Breast epithelium (tissue), 4 donors: Measurements from ENCODE around the gene IL20RA. TPM values are rescaled to one million over a fixed set of nuclear protein-coding genes. Genes with fewer than 3 reads are reported as not detected.
"Not testable (repeated sequence)": the region's sequence is repeated elsewhere in the genome, so short reads cannot be mapped to it uniquely, and the experiment has no call there.

Experiments used
- DNase-seq, 2 donors: peaks; one replicate each; pipeline ENCODE4 v3.0.0-alpha.2; 2019; ENCODE audit warnings: low spot score in 2 of 2
- H3K27ac ChIP-seq, 2 donors: fragments of 200-600 bp; sonication (generic) in 1 of 2; one replicate each; pipeline ENCODE4 v1.5.1; 2016 to 2019; ENCODE audit warnings: mild to moderate bottlenecking in 1 of 2
- H3K27me3 ChIP-seq, 2 donors: fragments of 200-600 bp; sonication (generic) in 1 of 2; one replicate each; pipeline versions ENCODE4 v1.5.1 to v1.6.0; 2017 to 2019; ENCODE audit warnings: control low read depth in 1 of 2, mild to moderate bottlenecking in 1 of 2
- H3K36me3 ChIP-seq: fragments of 200-600 bp; one replicate; pipeline ENCODE4 v1.5.1; 2019
- H3K4me1 ChIP-seq, 2 donors: fragments of 200-600 bp; sonication (generic); one replicate each; pipeline ENCODE4 v1.5.1; 2016 to 2019; ENCODE audit warnings: control low read depth in 1 of 2
- H3K4me3 ChIP-seq, 3 donors: fragments of 200-600 bp; sonication (generic); 1 replicate in 2 of 3; 2 replicates in 1 of 3; pipeline ENCODE4 v1.5.1; 2016 to 2019; ENCODE audit warnings: mild to moderate bottlenecking in 3 of 3, moderate library complexity in 2 of 3
- H3K9me3 ChIP-seq, 2 donors: fragments of 200-600 bp; sonication (generic) in 1 of 2; one replicate each; pipeline ENCODE4 v1.5.1; 2016 to 2019; ENCODE audit warnings: control low read depth in 1 of 2
- POLR2A ChIP-seq: fragments of 450-650 bp; IDR thresholded peaks from one replicate; pipeline ENCODE4 v1.6.1; 2016; ENCODE audit warnings: antibody characterized with exemption, mild to moderate bottlenecking, moderate library complexity
- POLR2AphosphoS5 ChIP-seq, 3 donors: sonication (generic); formaldehyde crosslinking; IDR thresholded peaks; one replicate each; pipeline ENCODE4 v1.6.1; 2017; ENCODE audit warnings: antibody characterized with exemption in 3 of 3
- intact Hi-C: fragments of 100-400 bp; cut with DNase I; formaldehyde crosslinking; loops from one replicate; pipeline ENCODE4 v1.15.1; 2023; ENCODE audit warnings: low total_unique reads
- total RNA-seq, 3 donors: library from RNA; depleted of rRNA; stranded (reverse); fragments of >200 nt; gene quantifications; one replicate each; pipeline ENCODE4 v1.1.0, GENCODE V29; 2016
- TF ChIP-seq, protein P1 (sequence below), 3 donors: fragments of 450-650 bp; IDR thresholded peaks; one replicate each; pipeline ENCODE4 v1.5.1; 2016 to 2017; ENCODE audit warnings: antibody characterized with exemption in 3 of 3, mild to moderate bottlenecking in 3 of 3, moderate library complexity in 3 of 3

The IL20RA gene
- total RNA-seq, 3 donors from 2014 or later: 1.6 to 69.8 (median 49.2) TPM

DNA sequence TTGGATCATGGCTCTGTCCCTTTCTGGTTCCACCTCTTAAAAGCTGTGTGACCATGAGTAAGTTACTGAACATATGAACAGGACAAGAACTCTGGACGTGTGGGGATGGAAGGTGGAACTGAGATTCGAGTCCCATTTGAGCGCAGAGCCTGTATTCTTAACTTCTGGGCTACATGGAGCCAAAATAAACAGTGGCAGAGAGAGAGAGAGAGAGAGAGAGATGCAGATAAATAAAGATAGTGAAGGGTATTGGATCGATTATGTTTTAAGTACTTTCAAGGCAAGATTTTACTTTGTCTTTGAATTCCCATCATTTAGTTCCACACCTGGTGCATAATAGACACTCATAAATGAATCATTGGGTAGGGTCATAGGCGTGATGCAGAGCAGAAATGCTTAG is 82.9 kb downstream of the IL20RA start:
- H3K4me1 ChIP-seq: no peaks in the 10 kb centered on the region
- H3K9me3 ChIP-seq: no peaks in the 10 kb centered on the region
- H3K27me3 ChIP-seq: no peaks in the 10 kb centered on the region
- intact Hi-C loops: no loop called here
- H3K36me3 ChIP-seq: no peaks in the 10 kb centered on the region
- DNase-seq: no peak
- TF ChIP-seq POLR2A: no peak
- no peak for TF ChIP-seq POLR2AphosphoS5 (IDR thresholded peaks at IDR 0.05)
- TF ChIP-seq, protein P1, sequence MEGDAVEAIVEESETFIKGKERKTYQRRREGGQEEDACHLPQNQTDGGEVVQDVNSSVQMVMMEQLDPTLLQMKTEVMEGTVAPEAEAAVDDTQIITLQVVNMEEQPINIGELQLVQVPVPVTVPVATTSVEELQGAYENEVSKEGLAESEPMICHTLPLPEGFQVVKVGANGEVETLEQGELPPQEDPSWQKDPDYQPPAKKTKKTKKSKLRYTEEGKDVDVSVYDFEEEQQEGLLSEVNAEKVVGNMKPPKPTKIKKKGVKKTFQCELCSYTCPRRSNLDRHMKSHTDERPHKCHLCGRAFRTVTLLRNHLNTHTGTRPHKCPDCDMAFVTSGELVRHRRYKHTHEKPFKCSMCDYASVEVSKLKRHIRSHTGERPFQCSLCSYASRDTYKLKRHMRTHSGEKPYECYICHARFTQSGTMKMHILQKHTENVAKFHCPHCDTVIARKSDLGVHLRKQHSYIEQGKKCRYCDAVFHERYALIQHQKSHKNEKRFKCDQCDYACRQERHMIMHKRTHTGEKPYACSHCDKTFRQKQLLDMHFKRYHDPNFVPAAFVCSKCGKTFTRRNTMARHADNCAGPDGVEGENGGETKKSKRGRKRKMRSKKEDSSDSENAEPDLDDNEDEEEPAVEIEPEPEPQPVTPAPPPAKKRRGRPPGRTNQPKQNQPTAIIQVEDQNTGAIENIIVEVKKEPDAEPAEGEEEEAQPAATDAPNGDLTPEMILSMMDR (IDR thresholded peaks at IDR 0.05): no peak
- no peak overlapping the region for H3K27ac ChIP-seq
- no peak overlapping the region for H3K4me3 ChIP-seq

DNA sequence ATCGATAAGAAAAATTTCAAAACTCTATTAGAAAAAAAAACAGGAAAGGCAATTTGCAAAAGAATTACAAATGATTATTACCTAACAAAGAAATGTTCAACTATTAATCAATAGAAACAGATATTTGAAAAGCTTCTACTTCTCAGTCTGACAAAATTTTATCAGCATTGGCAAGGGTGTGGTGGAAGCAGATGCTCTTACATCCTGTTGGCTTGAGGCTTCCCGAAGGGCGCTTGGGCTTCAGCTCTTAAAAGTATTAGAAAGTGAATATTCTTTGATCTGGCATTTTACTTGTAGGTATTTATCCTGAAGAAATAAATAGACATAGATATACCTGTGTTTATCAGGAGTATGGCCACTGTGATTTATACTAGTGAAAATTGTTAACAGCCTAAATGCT is 84.0 kb downstream of the IL20RA start:
- no peak overlapping the region for H3K27ac ChIP-seq
- H3K4me1 ChIP-seq: no peaks in the 10 kb centered on the region
- no peak overlapping the region for H3K4me3 ChIP-seq
- no peaks in the 10 kb centered on the region for H3K27me3 ChIP-seq
- TF ChIP-seq POLR2A: no peak
- TF ChIP-seq, protein P1 (IDR thresholded peaks at IDR 0.05): no peak
- intact Hi-C loops: no loop called here
- H3K9me3 ChIP-seq: no peaks in the 10 kb centered on the region
- no peak for DNase-seq
- H3K36me3 ChIP-seq: no peaks in the 10 kb centered on the region

DNA sequence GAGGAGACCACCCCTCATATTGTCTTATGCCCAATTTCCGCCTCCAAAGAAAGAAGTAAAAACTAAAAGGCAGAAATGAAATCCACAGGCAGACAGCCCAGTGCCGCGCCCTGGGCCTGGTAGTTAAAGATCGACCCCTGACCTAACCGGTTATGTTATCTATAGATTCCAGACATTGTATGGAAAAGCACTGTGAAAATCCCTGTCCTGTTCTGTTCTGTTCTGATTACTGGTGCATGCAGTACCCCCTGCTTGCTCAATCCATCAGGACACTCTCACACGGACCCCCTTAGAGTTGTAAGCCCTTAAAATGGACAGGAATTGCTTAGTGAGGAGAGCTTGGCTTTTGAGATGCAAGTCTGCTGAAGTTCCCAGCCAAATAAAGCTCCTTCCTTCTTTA is 84.8 kb downstream of the IL20RA start:
- intact Hi-C loops, H3K9me3 ChIP-seq, H3K36me3 ChIP-seq, H3K4me3 ChIP-seq, H3K27me3 ChIP-seq, H3K4me1 ChIP-seq, DNase-seq, H3K27ac ChIP-seq: not testable (repeated sequence)

DNA sequence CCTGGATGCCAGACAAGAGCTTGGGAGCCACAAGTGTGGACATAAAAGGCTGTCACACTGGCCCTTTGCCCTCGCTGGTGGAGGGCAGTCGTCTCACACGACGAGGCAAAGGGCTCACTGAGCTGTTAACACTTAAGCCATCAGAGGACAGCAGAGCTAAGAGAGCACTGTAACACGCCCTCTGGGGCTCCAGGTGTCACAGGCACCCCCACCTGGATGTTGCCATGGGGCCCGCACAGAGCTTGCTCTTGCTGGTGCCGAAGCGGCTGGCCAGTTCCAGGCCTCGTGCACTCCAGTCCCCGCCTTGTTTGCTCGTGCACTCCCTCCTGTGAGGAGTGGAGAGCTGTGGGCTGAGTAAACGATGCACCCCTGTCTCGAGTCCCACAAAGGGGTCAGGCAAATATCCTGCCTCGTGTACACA is 85.3 kb downstream of the IL20RA start:
- no peaks in the 10 kb centered on the region for H3K36me3 ChIP-seq
- H3K9me3 ChIP-seq: no peaks in the 10 kb centered on the region
- H3K4me1 ChIP-seq: no peaks in the 10 kb centered on the region
- TF ChIP-seq, protein P1 (IDR thresholded peaks at IDR 0.05): no peak
- no peak for TF ChIP-seq POLR2AphosphoS5 (IDR thresholded peaks at IDR 0.05)
- no peak for DNase-seq
- intact Hi-C loops: no loop called here
- no peak overlapping the region for H3K27ac ChIP-seq
- H3K4me3 ChIP-seq: no peak overlapping the region
- H3K27me3 ChIP-seq: no peaks in the 10 kb centered on the region

DNA sequence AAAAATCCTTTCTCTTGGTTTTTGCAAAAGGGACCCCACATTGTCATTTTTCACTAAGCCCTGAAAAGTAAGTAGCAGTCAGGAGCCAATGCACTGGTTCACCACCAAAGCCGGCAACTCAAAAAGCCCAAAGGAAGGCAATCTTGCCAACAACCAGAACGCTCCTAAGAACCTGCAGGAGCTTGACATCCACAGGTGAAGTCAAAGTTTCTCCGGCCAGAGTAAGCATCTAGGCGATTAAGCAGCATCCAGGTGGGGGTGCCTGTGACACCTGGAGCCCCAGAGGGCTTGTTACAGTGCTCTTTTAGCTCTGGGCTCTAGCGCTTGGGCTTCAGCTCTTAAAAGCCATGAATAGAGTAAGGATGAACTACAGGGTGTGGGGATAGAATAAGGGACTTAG is 86.6 kb downstream of the IL20RA start:
- Histone ChIP-seq H3K27ac (no peak overlapping the region), H3K4me1 (no peaks in the 10 kb centered on the region), H3K36me3 (no peaks in the 10 kb centered on the region), H3K27me3 (no peaks in the 10 kb centered on the region), H3K9me3 (no peaks in the 10 kb centered on the region), H3K4me3 (no peak overlapping the region)
- DNase-seq: no peak
- TF ChIP-seq, protein P1 (IDR thresholded peaks at IDR 0.05): no peak
- TF ChIP-seq POLR2A: no peak
- no peak for TF ChIP-seq POLR2AphosphoS5 (IDR thresholded peaks at IDR 0.05)
- intact Hi-C loops: no loop called here
